Measurements from ENCODE around the gene UTY. TPM values are rescaled to one million over a fixed set of nuclear protein-coding genes. Genes with fewer than 3 reads are reported as not detected.
"Not testable (repeated sequence)": the region's sequence is repeated elsewhere in the genome, so short reads cannot be mapped to it uniquely, and the experiment has no call there.

Gene UTY
- polyA plus RNA-seq, 1 donor: 29.5 TPM

GRCh38 chrY:13307959-13308358 is 171.9 kb downstream of the UTY start:
- DNase-seq: no peak

GRCh38 chrY:13300795-13301194 is 179.0 kb downstream of the UTY start:
- no peak for DNase-seq

- no peak for DNase-seq
Measured at GRCh38 chrY:13299411-13299810, 180.4 kb downstream of the UTY start.

GRCh38 chrY:13296176-13296890 is 183.5 kb downstream of the UTY start:
- no peak for DNase-seq

- DNase-seq: no peak
Measured at GRCh38 chrY:13295026-13295425, 184.8 kb downstream of the UTY start.

- no peak for DNase-seq
Measured at GRCh38 chrY:13291199-13291598, 188.6 kb downstream of the UTY start.

- DNase-seq: not testable (repeated sequence)
Measured at GRCh38 chrY:13282151-13283054, 197.4 kb downstream of the UTY start.

- no peak for DNase-seq
Measured at GRCh38 chrY:13279561-13279960, 200.3 kb downstream of the UTY start.

- no peak for DNase-seq
Measured at GRCh38 chrY:13271706-13272105, 208.1 kb downstream of the UTY start.

GRCh38 chrY:13253941-13254440 is 225.8 kb downstream of the UTY start:
- DNase-seq: not testable (repeated sequence)

- no peak for DNase-seq
Measured at GRCh38 chrY:13250421-13250820, 229.4 kb downstream of the UTY start.

- no peak for DNase-seq
Measured at GRCh38 chrY:13243716-13244115, 236.1 kb downstream of the UTY start.

- DNase-seq: no peak
Measured at GRCh38 chrY:13233901-13234300, 245.9 kb downstream of the UTY start.

GRCh38 chrY:13233118-13233517 is 246.7 kb downstream of the UTY start:
- DNase-seq: no peak

GRCh38 chrY:13227354-13227953 is 252.4 kb downstream of the UTY start:
- no peak for DNase-seq

- no peak for DNase-seq
Measured at GRCh38 chrY:13210961-13211646, 268.7 kb downstream of the UTY start.

GRCh38 chrY:13205214-13205613 is 274.6 kb downstream of the UTY start:
- no peak for DNase-seq

Other genes with a start within 250 kb of the UTY start
- gene TMSB4Y, start 223.9 kb upstream of the UTY start, polyA plus RNA-seq (ENCODE audit: insufficient read length): 5.5 TPM

All from left kidney (tissue), 2 donors.